Colonic mucosa (tissue), 4 donors: Measurements from ENCODE around the gene CD82. TPM values are rescaled to one million over a fixed set of nuclear protein-coding genes. Genes with fewer than 3 reads are reported as not detected.

ENCODE experiments used
- DNase-seq: peaks from one replicate; pipeline ENCODE4 v3.0.0-alpha.2; 2020
- H3K27ac ChIP-seq: fragments of 200-600 bp; one replicate; pipeline ENCODE4 v1.8.0; 2021
- H3K27me3 ChIP-seq: fragments of 200-600 bp; one replicate; pipeline ENCODE4 v1.8.0; 2021
- H3K36me3 ChIP-seq: fragments of 200-600 bp; one replicate; pipeline ENCODE4 v1.8.0; 2021
- H3K4me1 ChIP-seq: fragments of 200-600 bp; one replicate; pipeline ENCODE4 v1.8.0; 2021; ENCODE audit warnings: mild to moderate bottlenecking
- H3K4me3 ChIP-seq: fragments of 200-600 bp; one replicate; pipeline ENCODE4 v1.8.0; 2021
- H3K9ac ChIP-seq, 2 donors: one replicate each; pipeline ENCODE4 v1.7.0; 2013; ENCODE audit warnings: control low read depth in 2 of 2, low read depth in 2 of 2, low read length in 2 of 2
- H3K9me3 ChIP-seq: fragments of 200-600 bp; one replicate; pipeline ENCODE4 v1.8.0; 2021
- CTCF ChIP-seq: fragments of 200-600 bp; IDR thresholded peaks from one replicate; pipeline ENCODE4 v1.8.0; 2022; ENCODE audit warnings: antibody characterized with exemption, mild to moderate bottlenecking
- intact Hi-C: fragments of 100-400 bp; cut with DNase I; formaldehyde crosslinking; loops from one replicate; pipeline ENCODE4 v1.14.1; 2022
- total RNA-seq, 2 donors: library from RNA; stranded (reverse); fragmentation: NEBNext Ultra II Directional in 1 of 2; extraction: Animal tissue kit (Norgen Biotek cat#: 25700) in 1 of 2; gene quantifications; one replicate each; pipeline ENCODE4 v1.2.1, GENCODE V29; 2021
- donor health status: healthy.
- donor health status: DM: no; HTN: no; CAD: no.
- donor health status: DM: no; HTN: no; CAD: no.

Gene CD82
- total RNA-seq, 2 donors from 2014 or later, result 36.2 to 41.6 TPM

- TF ChIP-seq CTCF, result no peak
- intact Hi-C loops, result no loop called here
- H3K9ac ChIP-seq, result no peak overlapping the region
These were observed 15.3 kb upstream of the CD82 start for GRCh38 chr11:44550123-44550522.

GRCh38 chr11:44551456-44552139, 13.9 kb upstream of the CD82 start:
- Histone ChIP-seq H3K27ac (no peak overlapping the region), H3K9ac (no peak overlapping the region), H3K9me3 (no peaks in the 10 kb centered on the region), H3K4me3 (no peak overlapping the region), H3K27me3 (no peaks in the 10 kb centered on the region), H3K4me1 (no peaks in the 10 kb centered on the region), H3K36me3 (no peaks in the 10 kb centered on the region)
- DNase-seq, result no peak
- no peak for TF ChIP-seq CTCF
- intact Hi-C loops, result no loop called here

More at GRCh38 chr11:44550123-44550522, 15.3 kb upstream of the CD82 start:
- Histone ChIP-seq H3K4me1 (no peaks in the 10 kb centered on the region), H3K36me3 (no peaks in the 10 kb centered on the region), H3K27me3 (no peaks in the 10 kb centered on the region), H3K9me3 (no peaks in the 10 kb centered on the region), H3K4me3 (no peak overlapping the region), H3K27ac (no peak overlapping the region)
- DNase-seq, result no peak

- DNase-seq, result no peak
- no peaks in the 10 kb centered on the region for H3K4me1 ChIP-seq
- intact Hi-C loops, result loop anchor here (5.0 kb wide), 1 partner anchor 357 kb away; no protein-coding TSS in a partner anchor
- no peaks in the 10 kb centered on the region for H3K36me3 ChIP-seq
- no peaks in the 10 kb centered on the region for H3K9me3 ChIP-seq
- no peak overlapping the region for H3K4me3 ChIP-seq
- H3K27ac ChIP-seq, result no peak overlapping the region
- TF ChIP-seq CTCF, result no peak
- H3K27me3 ChIP-seq, result no peaks in the 10 kb centered on the region
- no peak overlapping the region for H3K9ac ChIP-seq
These were observed 10.2 kb upstream of the CD82 start for GRCh38 chr11:44555031-44555800.

- H3K36me3 ChIP-seq, result no peaks in the 10 kb centered on the region
- intact Hi-C loops, result loop anchor here (2.0 to 5.0 kb wide), 2 partner anchors 60 to 355 kb away; no protein-coding TSS in a partner anchor
- peak; percentile 69 for TF ChIP-seq CTCF
- DNase-seq, result peak; percentile 72
- no peak overlapping the region for H3K9ac ChIP-seq
- no peaks in the 10 kb centered on the region for H3K27me3 ChIP-seq
- H3K27ac ChIP-seq, result no peak overlapping the region
- no peaks in the 10 kb centered on the region for H3K4me1 ChIP-seq
- H3K4me3 ChIP-seq, result no peak overlapping the region
- no peaks in the 10 kb centered on the region for H3K9me3 ChIP-seq
These were observed 8.6 kb upstream of the CD82 start for GRCh38 chr11:44556735-44557409.

GRCh38 chr11:44557464-44557863, 8.0 kb upstream of the CD82 start:
- intact Hi-C loops, result loop anchor here (2.0 to 5.0 kb wide), 2 partner anchors 59 to 355 kb away; no protein-coding TSS in a partner anchor

More at GRCh38 chr11:44557464-44557863, 8.0 kb upstream of the CD82 start:
- H3K9ac ChIP-seq, result no peak overlapping the region
- no peak overlapping the region for H3K4me3 ChIP-seq
- no peaks in the 10 kb centered on the region for H3K27me3 ChIP-seq
- no peak for TF ChIP-seq CTCF
- H3K36me3 ChIP-seq, result no peaks in the 10 kb centered on the region
- no peaks in the 10 kb centered on the region for H3K9me3 ChIP-seq
- no peak overlapping the region for H3K27ac ChIP-seq
- no peaks in the 10 kb centered on the region for H3K4me1 ChIP-seq
- no peak for DNase-seq
